Panc1 (cell line): ENCODE data around the gene CDC5L. TPM values are rescaled to one million over a fixed set of nuclear protein-coding genes. Genes with fewer than 3 reads are reported as not detected.

Experiments used
- ATAC-seq: fragments of 200-7000 bp; cut with Tn5 transposase; 2 replicates; pipeline ENCODE4 v1.9.1; 2020; ENCODE audit warnings: mild to moderate bottlenecking, moderate library complexity
- BruUV-seq: library from RNA; stranded (reverse); fragments of 400-500 nt; replicated peaks from 2 replicates; lab custom pipeline; 2021; lab: Mats Ljungman, UMichigan
- CTCF ChIA-PET: fragments of 300-600 bp; sonication (Branson Sonifier 250); formaldehyde crosslinking; loops from one replicate; lab custom pipeline; 2022; ENCODE audit warnings: antibody characterized with exemption; lab: Charles Lee
- POLR2A ChIA-PET: fragments of 300-600 bp; sonication (Branson Sonifier 250); formaldehyde crosslinking; loops from one replicate; lab custom pipeline; 2022; ENCODE audit warnings: antibody characterized with exemption; lab: Charles Lee
- DNase-seq: peaks from one replicate; pipeline ENCODE4 v3.0.0-alpha.2; 2010; ENCODE audit warnings: low read depth, low spot score
- H3K27ac ChIP-seq: 2 replicates; pipeline ENCODE4 v1.5.1; 2011; ENCODE audit warnings: mild to moderate bottlenecking, low read length, inconsistent platforms
- H3K27me3 ChIP-seq: fragments of 200-500 bp; sonication (Bioruptor generic); 2 replicates; pipeline ENCODE4 v1.6.0; 2014; ENCODE audit warnings: low read length, inconsistent platforms; ENCODE audit not compliant: control insufficient read depth, insufficient read depth
- H3K36me3 ChIP-seq: fragments of 200-500 bp; sonication (Bioruptor generic); 2 replicates; pipeline ENCODE4 v1.5.1; 2014; ENCODE audit warnings: inconsistent platforms, mild to moderate bottlenecking, low read length, moderate library complexity; ENCODE audit not compliant: control insufficient read depth, insufficient read depth
- H3K4me1 ChIP-seq: 2 replicates; pipeline ENCODE4 v1.5.1; 2011; ENCODE audit warnings: inconsistent platforms, mild to moderate bottlenecking, low read length, moderate library complexity; ENCODE audit not compliant: control insufficient read depth, insufficient read depth
- H3K4me3 ChIP-seq, 2 experiments: 2 replicates each; pipeline ENCODE4 v1.5.1; 2011 to 2012; ENCODE audit warnings: low read depth in 2 of 2, low read length in 2 of 2, mild to moderate bottlenecking in 2 of 2, inconsistent platforms in 1 of 2, moderate library complexity in 1 of 2
- H3K9me3 ChIP-seq: fragments of 200-500 bp; sonication (Bioruptor generic); 2 replicates; pipeline ENCODE4 v1.5.1; 2014; ENCODE audit warnings: low read depth, mild to moderate bottlenecking, inconsistent platforms, low read length, moderate library complexity; ENCODE audit not compliant: control insufficient read depth, insufficient read depth
- CTCF ChIP-seq: fragments of 450-650 bp; IDR thresholded peaks from 2 replicates; pipeline ENCODE4 v1.5.1; 2017; ENCODE audit warnings: mild to moderate bottlenecking
- POLR2AphosphoS5 ChIP-seq: IDR thresholded peaks from 2 replicates; pipeline ENCODE4 v1.6.1; 2012; ENCODE audit warnings: mild to moderate bottlenecking, low read depth, low read length, moderate library complexity
- REST ChIP-seq, 2 experiments: IDR thresholded peaks; 2 replicates each; pipeline ENCODE4 v1.6.1; 2011 to 2012; ENCODE audit warnings: low read depth in 2 of 2, control low read depth in 1 of 2, low read length in 1 of 2, mild to moderate bottlenecking in 1 of 2, moderate library complexity in 1 of 2; ENCODE audit not compliant: insufficient read depth in 1 of 2
- SIN3A ChIP-seq: IDR thresholded peaks from 2 replicates; pipeline ENCODE4 v1.6.1; 2012; ENCODE audit warnings: low read depth, mild to moderate bottlenecking, low read length, moderate library complexity, borderline replicate concordance; ENCODE audit not compliant: insufficient read depth
- TCF7L2 ChIP-seq: IDR thresholded peaks from 2 replicates; pipeline ENCODE4 v1.6.1; 2011; ENCODE audit warnings: mild to moderate bottlenecking, low read depth, low read length, inconsistent platforms
- in situ Hi-C: cut with HindIII; loops from 2 replicates; pipeline ENCODE4 v1.10.0; 2016; ENCODE audit warnings: low sequenced_read_pairs, low pct_unique_long_range_greater_than_20kb
- intact Hi-C: fragments of 100-400 bp; cut with micrococcal nuclease; formaldehyde crosslinking; loops from one replicate; pipeline ENCODE4 v1.10.0; 2022; ENCODE audit not compliant: unreplicated experiment
- total RNA-seq: library from RNA; stranded (reverse); gene quantifications from one replicate; pipeline ENCODE4 v1.2.1, GENCODE V29; 2021; ENCODE audit not compliant: unreplicated experiment

CDC5L gene
- total RNA-seq, 1 experiment from 2014 or later = 23.3 TPM

DNA sequence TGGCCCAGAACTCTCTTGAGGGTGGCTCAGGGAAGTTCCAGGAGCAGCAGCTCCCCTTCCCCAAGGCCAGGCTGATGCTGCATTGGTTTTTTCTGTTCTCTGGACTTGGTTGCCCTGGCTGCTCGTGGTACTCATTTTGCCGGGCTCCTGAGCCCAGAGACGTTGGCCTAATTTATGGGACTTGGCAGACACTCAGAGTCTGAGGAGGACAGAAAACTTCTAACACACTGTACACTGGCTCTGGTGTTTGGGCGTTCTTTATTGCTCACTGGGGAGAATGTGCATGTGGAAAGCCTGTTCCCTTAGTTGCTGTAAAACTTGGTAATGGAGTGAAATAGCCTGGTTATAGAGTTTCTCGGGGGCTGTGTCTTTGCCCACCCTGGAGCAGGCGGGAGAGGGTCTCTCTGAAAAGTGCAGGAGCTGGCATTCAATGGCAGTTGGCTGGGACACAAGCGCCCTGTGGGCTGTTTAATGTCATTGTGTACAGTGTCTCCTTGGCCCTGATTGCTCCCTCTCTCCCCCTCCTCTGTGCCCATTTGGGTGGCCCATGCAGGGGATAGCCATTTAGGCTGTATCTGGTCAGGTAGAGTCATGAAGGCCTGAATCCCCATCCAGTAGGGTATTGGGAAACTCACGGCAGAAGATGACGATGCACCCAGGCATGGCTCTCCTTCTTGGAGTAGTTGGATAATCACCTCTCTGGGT is 109.3 kb downstream of the CDC5L start:
- Histone ChIP-seq H3K36me3 (no peaks in the 10 kb centered on the region), H3K27ac (no peak overlapping the region), H3K9me3 (no peaks in the 10 kb centered on the region), H3K4me1 (no peaks in the 10 kb centered on the region; the same call in 1 of the 2 replicates), H3K4me3 (no peak overlapping the region), H3K27me3 (no peaks in the 10 kb centered on the region)
- DNase-seq (no peak), ATAC-seq (no peak)
- no TSS peak for BruUV-seq
- TF ChIP-seq CTCF (no peak), TCF7L2 (no peak), SIN3A (no peak), POLR2AphosphoS5 (no peak), REST (IDR thresholded peaks at IDR 0.05; ENCODE audit: insufficient read depth in 1 of 2, low read depth in 2 of 2, low read length in 1 of 2) (no peak)
- POLR2A ChIA-PET = no interaction called here
- intact Hi-C loops = no loop called here
- CTCF ChIA-PET = no interaction called here
- in situ Hi-C loops = no loop called here

GRCh38 chr6:44497807-44498206 is 110.3 kb downstream of the CDC5L start:
- ATAC-seq (no peak), DNase-seq (no peak)
- H3K27ac ChIP-seq = no peak overlapping the region
- POLR2A ChIA-PET = no interaction called here
- H3K27me3 ChIP-seq = no peaks in the 10 kb centered on the region
- in situ Hi-C loops = no loop called here
- no peak for TF ChIP-seq POLR2AphosphoS5
- TF ChIP-seq SIN3A = no peak
- no peak for TF ChIP-seq TCF7L2
- TF ChIP-seq CTCF = no peak
- TF ChIP-seq REST (IDR thresholded peaks at IDR 0.05; ENCODE audit: insufficient read depth in 1 of 2, low read depth in 2 of 2, low read length in 1 of 2) = no peak
- H3K9me3 ChIP-seq = no peaks in the 10 kb centered on the region
- no TSS peak for BruUV-seq
- no peaks in the 10 kb centered on the region for H3K36me3 ChIP-seq
- intact Hi-C loops = no loop called here
- H3K4me3 ChIP-seq = no peak overlapping the region
- CTCF ChIA-PET = interaction anchor here (0.6 kb wide), 1 partner anchor 204 kb away, joined by 3 read pairs; no protein-coding TSS in a partner anchor
- H3K4me1 ChIP-seq = no peaks in the 10 kb centered on the region; the same call in 1 of the 2 replicates
